Measurements from ENCODE around the gene NTHL1.
"Not testable (repeated sequence)": the region's sequence is repeated elsewhere in the genome, so short reads cannot be mapped to it uniquely, and the experiment has no call there.

NTHL1 gene

GRCh38 chr16:2040041-2040786 is 7.4 kb downstream of the NTHL1 start:
- no peak for DNase-seq

DNA sequence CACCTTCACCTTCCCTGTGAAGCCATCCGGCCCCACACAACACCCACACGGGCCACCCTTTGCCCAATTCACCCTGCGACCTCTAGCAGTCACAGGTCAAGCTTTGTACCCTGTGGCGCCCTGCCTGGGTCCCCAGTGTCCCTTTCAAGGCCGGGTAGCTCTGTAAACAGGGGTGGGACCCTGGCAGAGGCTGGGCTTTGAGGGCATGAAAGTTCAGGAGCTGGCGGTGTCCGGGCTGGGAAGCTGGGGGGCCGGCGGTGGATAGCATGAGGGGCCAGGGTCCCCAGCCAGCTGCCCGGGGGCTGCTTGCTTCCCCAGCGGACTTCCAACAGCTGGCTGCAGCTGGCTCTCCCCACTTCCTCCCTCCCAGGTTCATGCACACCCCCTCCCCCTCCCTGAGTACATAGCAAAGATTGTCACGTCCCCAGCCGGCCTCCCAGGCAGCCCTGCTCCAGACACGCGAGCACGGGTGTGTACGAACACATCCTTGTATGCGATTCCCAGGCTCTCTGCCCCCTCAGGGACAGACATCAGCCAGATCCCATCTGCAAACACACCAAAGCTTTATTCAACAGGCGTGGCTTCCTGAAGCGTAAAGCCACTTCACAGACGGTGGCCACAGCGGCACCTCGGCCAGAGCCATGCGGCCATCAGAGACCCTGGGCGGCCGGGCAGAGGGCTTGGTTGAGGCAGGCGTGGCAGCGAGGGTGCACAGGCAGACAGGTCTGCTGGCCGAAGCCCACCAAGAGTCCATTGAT is 8.2 kb downstream of the NTHL1 start:
- DNase-seq, result no peak

DNA sequence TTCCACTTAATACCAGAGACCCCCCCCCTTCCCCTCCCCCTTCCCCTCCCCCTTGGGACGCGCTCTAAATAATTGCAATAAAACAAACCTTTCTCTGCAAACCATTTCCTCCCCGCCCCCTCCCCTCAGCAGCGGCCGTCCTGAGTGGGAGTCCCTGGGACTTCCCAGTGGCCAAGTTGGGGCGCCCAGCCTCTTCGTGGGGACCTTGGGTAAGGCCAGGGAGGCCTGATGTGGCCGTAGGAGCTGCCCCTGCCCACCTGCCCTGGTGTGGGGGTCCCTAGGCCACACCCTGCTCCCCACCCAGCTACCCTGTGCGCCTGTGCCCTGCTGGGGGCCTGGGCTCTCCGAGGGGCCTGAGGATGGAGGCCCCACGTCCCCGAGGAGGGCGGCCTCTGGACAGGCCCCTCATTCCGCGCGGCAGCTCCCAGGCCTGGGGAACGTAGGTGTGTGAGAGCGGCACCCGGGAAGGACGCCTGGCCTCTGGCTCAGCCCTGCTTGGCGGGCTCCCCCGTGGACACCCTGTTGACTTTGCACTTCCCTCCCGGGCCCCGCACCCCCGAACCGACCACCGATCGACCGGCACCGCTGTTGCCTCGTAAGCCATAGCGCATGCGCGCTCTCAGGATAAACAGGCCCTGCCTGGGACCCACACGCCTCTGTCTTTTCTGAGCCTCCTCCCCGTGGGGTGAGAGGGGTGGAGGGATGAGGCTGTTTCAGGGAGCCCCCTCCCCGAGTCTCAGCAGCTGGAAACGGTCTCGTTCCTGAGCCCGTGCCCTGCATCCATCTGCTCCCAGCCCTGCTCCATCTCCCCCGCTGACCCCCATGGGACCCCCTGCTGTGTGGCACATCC is 9.0 kb downstream of the NTHL1 start:
- no peak for DNase-seq

DNA sequence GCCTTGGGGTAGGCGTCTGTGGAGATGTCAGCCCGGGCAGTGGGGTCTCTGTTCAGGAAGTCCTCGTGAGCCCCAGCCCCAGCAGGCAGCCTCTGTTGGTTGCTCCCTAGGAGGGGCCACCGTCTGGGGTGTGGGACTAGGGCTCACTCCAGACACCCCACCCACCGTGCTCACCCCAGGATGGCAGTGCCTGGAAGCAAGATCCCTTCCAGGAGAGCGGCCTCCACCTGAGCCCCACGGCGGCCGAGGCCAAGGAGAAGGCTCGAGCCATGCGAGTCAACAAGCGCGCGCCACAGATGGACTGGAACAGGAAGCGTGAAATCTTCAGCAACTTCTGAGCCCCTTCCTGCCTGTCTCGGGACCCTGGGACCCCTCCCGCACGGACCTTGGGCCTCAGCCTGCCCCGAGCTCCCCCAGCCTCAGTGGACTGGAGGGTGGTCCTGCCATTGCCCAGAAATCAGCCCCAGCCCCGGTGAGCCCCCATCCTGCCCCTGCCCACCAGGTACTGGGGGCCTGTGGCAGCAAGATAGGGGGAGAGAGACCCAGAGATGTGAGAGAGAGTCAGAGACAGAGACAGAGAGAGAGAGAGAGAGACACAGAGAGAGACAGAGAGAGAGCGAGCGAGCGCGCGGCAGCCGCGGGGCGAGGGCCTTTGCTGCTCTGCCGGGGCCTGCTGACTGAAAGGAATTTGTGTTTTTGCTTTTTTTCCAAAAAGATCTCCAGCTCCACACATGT is 9.8 kb downstream of the NTHL1 start:
- no peak for DNase-seq

DNA sequence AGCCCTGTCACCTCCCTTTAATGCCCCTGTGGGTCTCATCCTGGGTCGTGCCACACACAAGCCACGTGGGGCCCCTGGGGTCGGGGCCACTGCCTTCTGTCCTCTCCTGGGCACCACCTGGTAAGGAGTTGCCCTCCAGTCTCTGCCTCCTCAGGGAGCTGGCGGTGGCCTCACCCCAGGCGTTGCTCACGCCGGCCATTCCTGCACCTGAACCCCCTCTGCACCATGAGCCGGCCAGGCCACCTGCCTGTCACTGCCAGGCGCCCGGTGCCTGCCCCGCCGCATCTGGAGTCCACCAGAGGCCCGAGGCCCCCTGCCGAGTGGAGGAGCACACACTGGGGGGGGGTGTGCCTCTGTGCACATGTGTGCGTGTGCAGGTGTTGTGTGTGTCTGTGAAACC is 10.5 kb downstream of the NTHL1 start:
- DNase-seq, result no peak

- DNase-seq, result no peak
These were observed 11.3 kb downstream of the NTHL1 start for GRCh38 chr16:2036200-2036966.

DNA sequence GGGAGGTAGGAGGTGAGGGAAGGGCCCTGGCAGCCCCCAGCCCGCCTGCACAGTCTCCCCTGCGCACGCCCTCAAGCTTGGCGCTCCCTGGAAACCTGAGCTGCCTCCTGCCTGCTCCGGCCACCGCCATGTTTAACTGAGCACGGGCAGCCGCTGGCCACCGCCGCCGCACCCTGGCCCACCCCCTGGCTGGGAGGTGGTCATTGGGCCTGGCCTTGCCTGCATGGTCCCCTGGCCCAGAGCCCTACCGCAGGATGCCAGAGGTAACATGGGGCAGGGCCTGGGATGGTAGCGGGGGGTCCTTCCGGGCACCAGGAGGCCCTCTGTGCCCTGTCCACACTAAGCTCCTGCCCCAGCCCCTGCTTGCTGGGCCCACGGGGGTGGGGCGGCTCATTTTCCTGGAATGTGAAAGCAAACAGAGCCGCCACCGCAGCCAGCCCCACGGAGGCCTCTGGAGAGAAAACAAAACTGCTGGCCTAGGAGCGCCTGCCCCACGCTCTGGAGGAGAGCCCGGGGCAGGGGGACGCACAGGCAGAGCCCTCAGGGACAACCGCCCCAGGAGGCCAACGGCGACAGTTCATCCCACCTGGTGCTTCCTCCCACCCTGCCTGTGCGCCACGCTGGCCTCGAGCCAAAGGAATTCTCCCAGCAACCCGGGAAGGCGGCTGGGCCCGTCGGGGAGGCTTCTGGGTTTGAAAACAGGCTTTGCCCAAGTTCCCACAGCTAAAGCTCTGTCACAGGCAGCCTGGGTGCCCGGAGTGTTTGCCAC is 12.0 kb downstream of the NTHL1 start:
- no peak for DNase-seq

DNA sequence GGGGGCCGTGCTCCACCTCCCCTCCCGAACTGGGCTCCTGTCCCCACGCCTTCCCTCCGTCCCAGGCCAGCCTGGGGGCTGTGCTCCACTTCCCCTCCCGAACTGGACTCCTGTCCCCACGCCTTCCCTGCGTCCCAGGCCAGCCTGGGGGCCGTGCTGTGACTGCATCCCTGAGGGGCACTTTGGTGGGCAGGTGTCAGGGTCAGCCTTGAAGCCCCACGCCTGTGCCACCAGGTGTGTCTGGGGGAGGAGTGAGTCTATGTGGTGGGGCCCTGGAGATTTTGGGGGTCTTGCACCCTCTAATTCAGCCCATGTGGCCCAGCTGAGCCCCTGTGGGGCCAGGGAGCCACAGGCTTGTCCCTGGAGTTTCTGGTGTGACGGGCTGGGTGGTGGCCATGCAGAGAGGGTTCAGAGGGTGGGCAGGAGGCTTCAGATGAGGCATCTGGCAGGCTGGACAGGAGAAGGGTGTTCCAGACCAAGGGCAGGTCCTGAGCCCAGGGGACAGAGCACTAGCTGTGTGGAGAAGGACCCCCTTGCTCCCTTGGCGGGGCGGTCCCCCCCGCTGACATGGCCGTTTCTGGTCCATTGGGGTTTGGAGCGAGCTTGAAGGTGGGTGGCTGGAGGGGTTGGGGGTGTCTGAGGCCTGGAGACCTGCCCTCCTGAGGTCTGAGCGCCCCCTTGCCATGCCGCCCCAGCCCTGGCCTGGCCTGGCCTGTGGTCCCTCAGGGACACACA is 12.8 kb downstream of the NTHL1 start:
- no peak for DNase-seq

- not testable (repeated sequence) for DNase-seq
These were observed 13.5 kb downstream of the NTHL1 start for GRCh38 chr16:2033909-2034695.

GRCh38 chr16:2033057-2033908 is 14.4 kb downstream of the NTHL1 start:
- DNase-seq, result peak; percentile 80 to 89

DNA sequence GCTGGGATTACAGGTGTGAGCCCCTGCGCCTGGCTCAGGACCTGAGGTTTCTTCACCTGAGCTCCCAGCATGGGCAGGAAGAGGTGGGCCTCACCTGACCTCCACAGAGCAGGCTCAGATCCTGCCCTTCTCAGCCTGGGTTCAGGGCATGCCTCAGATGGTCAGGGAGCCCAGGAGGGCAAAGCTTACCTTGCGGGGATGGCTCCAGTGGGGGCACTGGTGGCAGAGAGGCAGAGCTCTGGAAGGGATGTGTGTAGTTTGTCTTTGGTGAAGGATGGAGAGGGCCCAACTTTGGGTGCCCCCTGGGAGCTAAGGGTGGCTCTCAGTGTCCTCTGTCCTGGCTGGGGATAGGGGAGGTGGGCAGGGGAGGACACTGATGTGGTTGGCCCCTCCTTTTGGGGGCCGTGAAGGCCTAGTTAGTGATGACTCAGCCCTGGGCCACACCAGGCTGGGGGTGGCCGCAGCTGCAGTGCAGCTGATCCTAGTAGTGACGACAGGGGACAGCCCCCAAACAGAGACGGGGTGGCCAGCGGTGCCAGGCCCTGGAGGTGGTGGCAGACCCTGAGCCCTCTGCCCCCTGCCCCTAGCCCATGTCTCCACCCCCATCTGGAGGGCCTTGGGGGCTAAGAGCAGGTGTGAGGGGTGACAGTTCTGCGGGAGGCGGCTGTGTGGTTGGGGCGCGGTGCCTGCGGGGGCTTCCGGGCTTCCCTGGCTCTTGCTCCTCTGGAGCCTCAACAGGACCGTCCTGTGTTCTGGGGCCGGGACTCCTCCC is 15.2 kb downstream of the NTHL1 start:
- peak; percentile 11 to 31 for DNase-seq

- DNase-seq, result no peak
These were observed 16.5 kb downstream of the NTHL1 start for GRCh38 chr16:2031081-2031577.

- DNase-seq, result no peak
These were observed 17.6 kb downstream of the NTHL1 start for GRCh38 chr16:2030036-2030435.

GRCh38 chr16:2029350-2029749 is 18.3 kb downstream of the NTHL1 start:
- DNase-seq, result no peak

GRCh38 chr16:2028620-2029220 is 18.9 kb downstream of the NTHL1 start:
- no peak for DNase-seq

- DNase-seq, result no peak
These were observed 19.5 kb downstream of the NTHL1 start for GRCh38 chr16:2028146-2028545.
